H9 (cell line): ENCODE results near the gene ZNF775. TPM values are rescaled to one million over a fixed set of nuclear protein-coding genes. Genes with fewer than 3 reads are reported as not detected.
A peak's percentile ranks its signal among the peaks of the same experiment; 100 is the strongest.

Experiments
- DNase-seq: peaks from one replicate; pipeline ENCODE4 v3.0.0-alpha.2; 2017
- H2AFZ ChIP-seq: one replicate; pipeline ENCODE4 v1.6.1; 2013; ENCODE audit warnings: mild to moderate bottlenecking, low read length, control low read depth, moderate library complexity
- H2AK5ac ChIP-seq: 2 replicates; pipeline ENCODE4 v1.6.1; 2013; ENCODE audit warnings: low read length, control low read depth, mixed read lengths; ENCODE audit not compliant: insufficient read length
- H2BK120ac ChIP-seq: one replicate; pipeline ENCODE4 v1.6.1; 2013; ENCODE audit warnings: low read depth, mild to moderate bottlenecking, low read length, control low read depth, inconsistent platforms; ENCODE audit not compliant: poor library complexity, severe bottlenecking
- H2BK12ac ChIP-seq: 2 replicates; pipeline ENCODE4 v1.6.1; 2013; ENCODE audit warnings: low read length, control low read depth, mixed read lengths, low read depth; ENCODE audit not compliant: insufficient read length
- H2BK15ac ChIP-seq: 2 replicates; pipeline ENCODE4 v1.6.1; 2013; ENCODE audit warnings: low read depth, low read length, control low read depth
- H2BK20ac ChIP-seq: one replicate; pipeline ENCODE4 v1.6.1; 2013; ENCODE audit warnings: low read depth, mild to moderate bottlenecking, low read length, control low read depth, inconsistent platforms; ENCODE audit not compliant: poor library complexity, severe bottlenecking
- H2BK5ac ChIP-seq: 2 replicates; pipeline ENCODE4 v1.6.1; 2013; ENCODE audit warnings: low read length, control low read depth, mixed read lengths; ENCODE audit not compliant: insufficient read length
- H3K14ac ChIP-seq: 2 replicates; pipeline ENCODE4 v1.6.1; 2013; ENCODE audit warnings: low read length, control low read depth; ENCODE audit not compliant: insufficient read depth
- H3K18ac ChIP-seq: 2 replicates; pipeline ENCODE4 v1.6.1; 2013; ENCODE audit warnings: low read depth, mild to moderate bottlenecking, mixed read lengths, low read length, control low read depth; ENCODE audit not compliant: insufficient read length
- H3K23ac ChIP-seq: 2 replicates; pipeline ENCODE4 v1.6.1; 2013; ENCODE audit warnings: low read length, control low read depth, mixed read lengths, low read depth; ENCODE audit not compliant: insufficient read length
- H3K23me2 ChIP-seq: 2 replicates; pipeline ENCODE4 v1.6.1; 2013; ENCODE audit warnings: low read depth, mild to moderate bottlenecking, mixed read lengths, low read length, control low read depth; ENCODE audit not compliant: insufficient read length, poor library complexity, severe bottlenecking
- H3K27ac ChIP-seq: 2 replicates; pipeline ENCODE4 v1.5.1; 2013; ENCODE audit warnings: low read length, control low read depth, mixed read lengths, low read depth; ENCODE audit not compliant: insufficient read length
- H3K27me3 ChIP-seq: 2 replicates; pipeline ENCODE4 v1.6.1; 2013; ENCODE audit warnings: low read length, control low read depth, inconsistent platforms; ENCODE audit not compliant: insufficient read depth
- H3K4ac ChIP-seq: 2 replicates; pipeline ENCODE4 v1.6.1; 2013; ENCODE audit warnings: low read depth, mild to moderate bottlenecking, control low read depth, inconsistent platforms, low read length, moderate library complexity
- H3K4me1 ChIP-seq: 2 replicates; pipeline ENCODE4 v1.6.1; 2013; ENCODE audit warnings: low read length, control low read depth, inconsistent platforms; ENCODE audit not compliant: insufficient read depth
- H3K4me2 ChIP-seq: 2 replicates; pipeline ENCODE4 v1.6.1; 2013; ENCODE audit warnings: low read length, control low read depth, mixed read lengths; ENCODE audit not compliant: insufficient read length, insufficient read depth
- H3K56ac ChIP-seq: 2 replicates; pipeline ENCODE4 v1.6.1; 2013; ENCODE audit warnings: low read depth, mild to moderate bottlenecking, mixed read lengths, low read length, control low read depth; ENCODE audit not compliant: insufficient read length
- H3K79me1 ChIP-seq: 2 replicates; pipeline ENCODE4 v1.6.1; 2013; ENCODE audit warnings: low read depth, mild to moderate bottlenecking, moderate library complexity, low read length, control low read depth, inconsistent platforms; ENCODE audit not compliant: insufficient read depth, poor library complexity, severe bottlenecking
- H3K79me2 ChIP-seq: 2 replicates; pipeline ENCODE4 v1.6.1; 2013; ENCODE audit warnings: low read length, control low read depth, inconsistent platforms; ENCODE audit not compliant: insufficient read depth
- H3K9ac ChIP-seq: 2 replicates; pipeline ENCODE4 v1.6.1; 2013; ENCODE audit warnings: low read length, control low read depth, mixed read lengths; ENCODE audit not compliant: insufficient read length; ENCODE audit errors: extremely low read depth
- H3K9me3 ChIP-seq: one replicate; pipeline ENCODE4 v1.6.1; 2013; ENCODE audit warnings: low read depth, low read length, inconsistent platforms; ENCODE audit not compliant: control insufficient read depth
- H3T11ph ChIP-seq: one replicate; pipeline ENCODE4 v1.6.1; 2013; ENCODE audit warnings: mild to moderate bottlenecking, low read length, control low read depth, inconsistent platforms
- H4K20me1 ChIP-seq: one replicate; pipeline ENCODE4 v1.6.1; 2013; ENCODE audit not compliant: control insufficient read depth, insufficient read length, insufficient read depth
- H4K5ac ChIP-seq: 2 replicates; pipeline ENCODE4 v1.6.1; 2013; ENCODE audit warnings: low read depth, mild to moderate bottlenecking, mixed read lengths, low read length, control low read depth; ENCODE audit not compliant: insufficient read length
- H4K8ac ChIP-seq: replicated peaks from 2 replicates; pipeline ENCODE4 v1.6.1; 2013; ENCODE audit warnings: low read length, control low read depth, mixed read lengths, low read depth; ENCODE audit not compliant: insufficient read length
- H4K91ac ChIP-seq: 2 replicates; pipeline ENCODE4 v1.6.1; 2013; ENCODE audit warnings: low read depth, mild to moderate bottlenecking, moderate library complexity, mixed read lengths, low read length, control low read depth; ENCODE audit not compliant: insufficient read length
- H3K27ac Mint-ChIP-seq, 3 experiments: 2 replicates in 2 of 3; 3 replicates in 1 of 3; pipeline ENCODE4 v1.8.0; 2020 to 2021; ENCODE audit warnings: mixed read lengths in 3 of 3, mild to moderate bottlenecking in 1 of 3, moderate library complexity in 1 of 3
- H3K27me3 Mint-ChIP-seq: 2 replicates; pipeline ENCODE4 v1.8.0; 2021; ENCODE audit warnings: low read depth, mild to moderate bottlenecking, moderate library complexity, mixed read lengths
- H3K36me3 Mint-ChIP-seq, 3 experiments: 2 replicates in 2 of 3; 3 replicates in 1 of 3; pipeline ENCODE4 v1.8.0; 2020 to 2021; ENCODE audit warnings: low read depth in 3 of 3, mixed read lengths in 3 of 3; ENCODE audit not compliant: insufficient read depth in 1 of 3
- H3K4me1 Mint-ChIP-seq, 2 experiments: 2 replicates each; pipeline ENCODE4 v1.8.0; 2020; ENCODE audit warnings: mixed read lengths in 2 of 2
- H3K4me3 Mint-ChIP-seq, 2 experiments: 2 replicates in 1 of 2; 3 replicates in 1 of 2; pipeline ENCODE4 v1.8.0; 2020 to 2021; ENCODE audit warnings: mild to moderate bottlenecking in 2 of 2, mixed read lengths in 2 of 2, moderate library complexity in 1 of 2
- H3K9me3 Mint-ChIP-seq, 2 experiments: 2 replicates in 1 of 2; 3 replicates in 1 of 2; pipeline ENCODE4 v1.8.0; 2020; ENCODE audit warnings: mild to moderate bottlenecking in 2 of 2, mixed read lengths in 2 of 2, moderate library complexity in 1 of 2
- CTCF ChIP-seq: fragments of 200-600 bp; sonication (generic); conservative IDR thresholded peaks from 3 replicates; pipeline ENCODE4 v1.8.0; 2021; ENCODE audit warnings: antibody characterized with exemption, mild to moderate bottlenecking
- WGBS: extraction: QIAGEN DNeasy Blood & Tissue Kit; methylation state at CpG from one replicate; pipeline ENCODE4 v1.1.7; 2013; ENCODE audit warnings: missing lambda C conversion rate, low lambda C conversion rate, mixed read lengths; ENCODE audit not compliant: insufficient read length; ENCODE audit errors: extremely low coverage; 5-methylcytosine and 5-hydroxymethylcytosine counted together
- total RNA-seq: library from RNA; stranded (reverse); gene quantifications from 2 replicates; pipeline ENCODE4 v1.2.1, GENCODE V29; 2021

The ZNF775 gene
- total RNA-seq, 1 experiment from 2014 or later, result 10.5 TPM

- Mint-ChIP-seq H3K27me3 (peaks cover 40% of the 10 kb centered on the region), H3K4me1 (peaks cover 55 to 63% of the 10 kb centered on the region in 2 experiments), H3K4me3 (no peak overlapping the region), H3K9me3 (no peaks in the 10 kb centered on the region; a peak in 1 of 5 replicates), H3K27ac (peak overlapping the region in 1 of 3 experiments; percentile 72; a peak in 2 of 7 replicates), H3K36me3 (peaks cover 27 to 32% (median 29%) of the 10 kb centered on the region in 3 experiments)
- no peak overlapping the region for H2AK5ac ChIP-seq
- no peak overlapping the region for H3K27ac ChIP-seq
- no peak overlapping the region for H2BK5ac ChIP-seq
- no peaks in the 10 kb centered on the region for H3K79me2 ChIP-seq
- no peaks in the 10 kb centered on the region for H3K9me3 ChIP-seq
- no peak for DNase-seq
- TF ChIP-seq CTCF, result no peak
- no peak overlapping the region for H4K8ac ChIP-seq
- H4K20me1 ChIP-seq, result no peaks in the 10 kb centered on the region
- no peak overlapping the region for H3T11ph ChIP-seq
- H2BK120ac ChIP-seq, result no peak overlapping the region
- no peak overlapping the region for H3K9ac ChIP-seq
- H3K14ac ChIP-seq, result no peak overlapping the region
- H3K79me1 ChIP-seq, result no peaks in the 10 kb centered on the region
- H2BK20ac ChIP-seq, result no peak overlapping the region
- H3K27me3 ChIP-seq, result no peaks in the 10 kb centered on the region
- H4K5ac ChIP-seq, result no peak overlapping the region
- no peak overlapping the region for H4K91ac ChIP-seq
- no peak overlapping the region for H3K23ac ChIP-seq
- no peak overlapping the region for H2BK15ac ChIP-seq
- peaks cover 9% of the 10 kb centered on the region; the same call in 1 of the 2 replicates for H3K4me1 ChIP-seq
- no peak overlapping the region for H2BK12ac ChIP-seq
- H3K18ac ChIP-seq, result no peak overlapping the region
- no peak overlapping the region for H2AFZ ChIP-seq
- no CpG with 5 or more reads among the region's 8 CpGs for WGBS
- H3K4ac ChIP-seq, result no peak overlapping the region
- H3K4me2 ChIP-seq, result no peak overlapping the region
- H3K23me2 ChIP-seq, result no peaks in the 10 kb centered on the region
- no peak overlapping the region for H3K56ac ChIP-seq
Measured at GRCh38 chr7:150334108-150334507, 45.0 kb upstream of the ZNF775 start.
